HepG2 (cell line): ENCODE results near the gene LRRN4CL. TPM values are rescaled to one million over a fixed set of nuclear protein-coding genes. Genes with fewer than 3 reads are reported as not detected.

ENCODE experiments used
- AHDC1 ChIP-seq: sonication (generic); formaldehyde crosslinking; IDR thresholded peaks from 2 replicates; pipeline ENCODE4 v1.5.1; 2020; ENCODE audit warnings: mild to moderate bottlenecking, missing genetic modification reagents, borderline replicate concordance
- MBD4 ChIP-seq: IDR thresholded peaks from 2 replicates; pipeline ENCODE4 v1.6.1; 2012; ENCODE audit warnings: low read length, inconsistent platforms, borderline replicate concordance
- SIN3B ChIP-seq: fragments of 150-350 bp; IDR thresholded peaks from 2 replicates; pipeline ENCODE4 v1.6.1; 2014; ENCODE audit warnings: low read length
- ZNF264 ChIP-seq: sonication (generic); formaldehyde crosslinking; IDR thresholded peaks from 2 replicates; pipeline ENCODE4 v1.4.0; 2020; ENCODE audit warnings: missing genetic modification reagents
- ZNF652 ChIP-seq: IDR thresholded peaks from 2 replicates; pipeline ENCODE4 v1.6.1; 2016; ENCODE audit warnings: low read depth, borderline replicate concordance
- polyA plus RNA-seq, 8 experiments: library from polyadenylated mRNA; depleted of rRNA in 3 of 8; stranded (reverse) in 7 of 8; unstranded in 1 of 8; fragments of >200 nt; fragmentation: Illumina TruSeq in 4 of 8; extraction: Trizol in 4 of 8; gene quantifications; 2 replicates each; pipeline versions ENCODE4 v1.2.1 to v1.2.3, GENCODE V29; 2011 to 2016; ENCODE audit warnings: low read depth in 4 of 8, missing spikeins in 1 of 8, mixed read lengths in 1 of 8; ENCODE audit not compliant: insufficient read depth in 1 of 8
- total RNA-seq, 5 experiments: library from RNA; depleted of rRNA; stranded (reverse); fragments of >200 nt; fragmentation: Illumina TruSeq; extraction: Trizol; gene quantifications; 2 replicates each; pipeline ENCODE4 v1.2.3, GENCODE V29; 2016; ENCODE audit warnings: low read depth in 1 of 5
- TF ChIP-seq, protein P1 (sequence below), 2 experiments: sonication (generic) in 1 of 2; formaldehyde crosslinking in 1 of 2; IDR thresholded peaks; 2 replicates each; pipeline versions ENCODE4 v1.6.1 to v1.9.0; 2014 to 2022; ENCODE audit warnings: antibody characterized with exemption in 1 of 2, borderline replicate concordance in 1 of 2, inconsistent platforms in 1 of 2, low read depth in 1 of 2, missing genetic modification reagents in 1 of 2
- TF ChIP-seq, protein P2 (sequence below): sonication (generic); formaldehyde crosslinking; IDR thresholded peaks from 2 replicates; pipeline ENCODE4 v1.9.0; 2021; ENCODE audit warnings: missing genetic modification reagents, mild to moderate bottlenecking, borderline replicate concordance
- TF ChIP-seq, protein P3 (sequence below): sonication (generic); formaldehyde crosslinking; IDR thresholded peaks from 2 replicates; pipeline ENCODE4 v1.4.0; 2020; ENCODE audit warnings: missing genetic modification reagents, borderline replicate concordance
- TF ChIP-seq, protein P4 (sequence below): sonication (generic); formaldehyde crosslinking; IDR thresholded peaks from 2 replicates; pipeline ENCODE4 v1.8.0; 2023; ENCODE audit warnings: mild to moderate bottlenecking, missing genetic modification reagents

The LRRN4CL gene
- total and polyA plus RNA-seq, 2 of the 13 experiments (the other 11 are each of a cell fraction or from before 2014, with no cell fraction given), result 0.11 TPM; not detected in 1

- TF ChIP-seq, protein P1, sequence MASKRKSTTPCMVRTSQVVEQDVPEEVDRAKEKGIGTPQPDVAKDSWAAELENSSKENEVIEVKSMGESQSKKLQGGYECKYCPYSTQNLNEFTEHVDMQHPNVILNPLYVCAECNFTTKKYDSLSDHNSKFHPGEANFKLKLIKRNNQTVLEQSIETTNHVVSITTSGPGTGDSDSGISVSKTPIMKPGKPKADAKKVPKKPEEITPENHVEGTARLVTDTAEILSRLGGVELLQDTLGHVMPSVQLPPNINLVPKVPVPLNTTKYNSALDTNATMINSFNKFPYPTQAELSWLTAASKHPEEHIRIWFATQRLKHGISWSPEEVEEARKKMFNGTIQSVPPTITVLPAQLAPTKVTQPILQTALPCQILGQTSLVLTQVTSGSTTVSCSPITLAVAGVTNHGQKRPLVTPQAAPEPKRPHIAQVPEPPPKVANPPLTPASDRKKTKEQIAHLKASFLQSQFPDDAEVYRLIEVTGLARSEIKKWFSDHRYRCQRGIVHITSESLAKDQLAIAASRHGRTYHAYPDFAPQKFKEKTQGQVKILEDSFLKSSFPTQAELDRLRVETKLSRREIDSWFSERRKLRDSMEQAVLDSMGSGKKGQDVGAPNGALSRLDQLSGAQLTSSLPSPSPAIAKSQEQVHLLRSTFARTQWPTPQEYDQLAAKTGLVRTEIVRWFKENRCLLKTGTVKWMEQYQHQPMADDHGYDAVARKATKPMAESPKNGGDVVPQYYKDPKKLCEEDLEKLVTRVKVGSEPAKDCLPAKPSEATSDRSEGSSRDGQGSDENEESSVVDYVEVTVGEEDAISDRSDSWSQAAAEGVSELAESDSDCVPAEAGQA (IDR thresholded peaks at IDR 0.05; ENCODE audit: low read depth), result no peak
- TF ChIP-seq, protein P1 (CRISPR knock-in tag; IDR thresholded peaks at IDR 0.05; ENCODE audit: borderline replicate concordance), result peak; percentile 83; the same call in 1 of the 2 replicates
- TF ChIP-seq SIN3B, result no peak; the same call in 1 of the 2 replicates
- TF ChIP-seq, protein P2, sequence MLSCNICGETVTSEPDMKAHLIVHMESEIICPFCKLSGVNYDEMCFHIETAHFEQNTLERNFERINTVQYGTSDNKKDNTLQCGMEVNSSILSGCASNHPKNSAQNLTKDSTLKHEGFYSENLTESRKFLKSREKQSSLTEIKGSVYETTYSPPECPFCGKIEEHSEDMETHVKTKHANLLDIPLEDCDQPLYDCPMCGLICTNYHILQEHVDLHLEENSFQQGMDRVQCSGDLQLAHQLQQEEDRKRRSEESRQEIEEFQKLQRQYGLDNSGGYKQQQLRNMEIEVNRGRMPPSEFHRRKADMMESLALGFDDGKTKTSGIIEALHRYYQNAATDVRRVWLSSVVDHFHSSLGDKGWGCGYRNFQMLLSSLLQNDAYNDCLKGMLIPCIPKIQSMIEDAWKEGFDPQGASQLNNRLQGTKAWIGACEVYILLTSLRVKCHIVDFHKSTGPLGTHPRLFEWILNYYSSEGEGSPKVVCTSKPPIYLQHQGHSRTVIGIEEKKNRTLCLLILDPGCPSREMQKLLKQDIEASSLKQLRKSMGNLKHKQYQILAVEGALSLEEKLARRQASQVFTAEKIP, result no peak
- TF ChIP-seq AHDC1 (CRISPR knock-in tag), result no peak; the same call in 1 of the 2 replicates
- TF ChIP-seq, protein P3, sequence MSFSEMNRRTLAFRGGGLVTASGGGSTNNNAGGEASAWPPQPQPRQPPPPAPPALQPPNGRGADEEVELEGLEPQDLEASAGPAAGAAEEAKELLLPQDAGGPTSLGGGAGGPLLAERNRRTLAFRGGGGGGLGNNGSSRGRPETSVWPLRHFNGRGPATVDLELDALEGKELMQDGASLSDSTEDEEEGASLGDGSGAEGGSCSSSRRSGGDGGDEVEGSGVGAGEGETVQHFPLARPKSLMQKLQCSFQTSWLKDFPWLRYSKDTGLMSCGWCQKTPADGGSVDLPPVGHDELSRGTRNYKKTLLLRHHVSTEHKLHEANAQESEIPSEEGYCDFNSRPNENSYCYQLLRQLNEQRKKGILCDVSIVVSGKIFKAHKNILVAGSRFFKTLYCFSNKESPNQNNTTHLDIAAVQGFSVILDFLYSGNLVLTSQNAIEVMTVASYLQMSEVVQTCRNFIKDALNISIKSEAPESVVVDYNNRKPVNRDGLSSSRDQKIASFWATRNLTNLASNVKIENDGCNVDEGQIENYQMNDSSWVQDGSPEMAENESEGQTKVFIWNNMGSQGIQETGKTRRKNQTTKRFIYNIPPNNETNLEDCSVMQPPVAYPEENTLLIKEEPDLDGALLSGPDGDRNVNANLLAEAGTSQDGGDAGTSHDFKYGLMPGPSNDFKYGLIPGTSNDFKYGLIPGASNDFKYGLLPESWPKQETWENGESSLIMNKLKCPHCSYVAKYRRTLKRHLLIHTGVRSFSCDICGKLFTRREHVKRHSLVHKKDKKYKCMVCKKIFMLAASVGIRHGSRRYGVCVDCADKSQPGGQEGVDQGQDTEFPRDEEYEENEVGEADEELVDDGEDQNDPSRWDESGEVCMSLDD (CRISPR knock-in tag), result peak; percentile 77; the same call in 1 of the 2 replicates
- TF ChIP-seq, protein P4, sequence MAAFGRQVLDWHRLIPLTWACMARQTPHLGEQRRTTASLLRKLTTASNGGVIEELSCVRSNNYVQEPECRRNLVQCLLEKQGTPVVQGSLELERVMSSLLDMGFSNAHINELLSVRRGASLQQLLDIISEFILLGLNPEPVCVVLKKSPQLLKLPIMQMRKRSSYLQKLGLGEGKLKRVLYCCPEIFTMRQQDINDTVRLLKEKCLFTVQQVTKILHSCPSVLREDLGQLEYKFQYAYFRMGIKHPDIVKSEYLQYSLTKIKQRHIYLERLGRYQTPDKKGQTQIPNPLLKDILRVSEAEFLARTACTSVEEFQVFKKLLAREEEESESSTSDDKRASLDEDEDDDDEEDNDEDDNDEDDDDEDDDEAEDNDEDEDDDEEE (CRISPR knock-in tag), result peak; percentile 77; the same call in 1 of the 2 replicates
- TF ChIP-seq MBD4, result no peak
- no peak for TF ChIP-seq ZNF264 (CRISPR knock-in tag)
- no peak for TF ChIP-seq ZNF652 (CRISPR knock-in tag)
Measured at GRCh38 chr11:62727165-62727871, 38.0 kb upstream of the LRRN4CL start, which contains the start of gene HNRNPUL2 (continued).
